ENCODE results near the gene MMAA.
A peak's percentile ranks its signal among the peaks of the same experiment; 100 is the strongest.
"Not testable (repeated sequence)": the region's sequence is repeated elsewhere in the genome, so short reads cannot be mapped to it uniquely, and the experiment has no call there.

MMAA gene

DNA sequence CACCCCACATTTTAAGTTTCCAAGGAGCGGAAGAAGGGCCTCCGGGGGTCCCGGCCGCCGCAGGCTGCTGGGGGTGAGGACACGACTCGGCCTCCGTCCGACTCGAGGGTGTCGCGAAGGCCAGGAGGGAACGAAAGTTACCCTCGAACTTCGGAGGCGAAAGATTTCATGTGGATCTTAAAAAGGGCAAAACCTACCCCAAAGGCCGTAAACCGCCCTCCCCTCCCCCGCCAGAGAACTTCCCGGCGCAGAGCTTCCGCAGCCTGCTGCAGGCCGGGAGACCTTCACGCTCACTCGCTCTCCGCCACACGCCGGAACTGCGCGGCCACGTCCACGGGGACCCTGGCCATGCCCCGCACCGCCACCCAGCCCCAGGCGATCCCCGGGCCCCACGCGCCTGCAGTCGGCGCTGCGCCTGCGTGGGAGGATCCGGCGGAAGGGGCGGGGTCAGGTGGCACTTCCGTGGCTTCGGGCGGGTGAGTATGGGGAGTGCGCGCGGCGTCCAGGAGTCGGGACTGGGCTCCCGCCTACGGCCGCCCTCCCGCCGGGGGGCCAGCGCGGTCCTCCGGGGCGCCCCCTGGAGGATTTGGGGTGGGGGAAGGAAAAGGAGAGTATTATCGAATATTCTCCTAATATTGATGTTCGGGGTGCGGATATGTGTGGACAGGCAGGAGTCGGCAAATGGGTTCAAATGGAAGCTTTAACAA, at the start of gene MMAA:
MMAA (plus strand) TSS at position 454 of the 707 bp plus-strand sequence. CDS start 19,755 bp downstream, outside the sequence.
- DNase-seq (ENCODE audit: low spot score), result peak; percentile 95

DNA sequence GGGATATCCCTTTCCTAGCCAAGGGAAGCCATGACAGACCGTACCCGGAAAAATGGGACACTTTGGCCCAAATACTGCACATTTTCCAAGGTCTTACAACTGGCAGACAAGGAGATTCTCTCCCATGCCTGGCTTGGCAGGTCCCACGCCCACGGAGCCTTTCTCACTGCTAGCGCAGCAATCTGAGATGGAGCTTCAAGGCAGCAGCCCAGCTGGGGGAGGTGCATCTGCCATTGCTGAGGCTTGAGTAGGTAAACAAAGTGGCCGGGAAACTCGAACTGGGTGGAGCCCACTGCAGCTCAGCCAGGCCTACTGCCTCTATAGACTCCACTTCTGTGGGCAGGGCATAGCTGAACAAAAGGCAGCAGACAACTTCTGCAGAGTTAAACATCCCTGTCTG, 44.6 kb upstream of the MMAA start:
- not testable (repeated sequence) for DNase-seq (ENCODE audit: low spot score)

DNA sequence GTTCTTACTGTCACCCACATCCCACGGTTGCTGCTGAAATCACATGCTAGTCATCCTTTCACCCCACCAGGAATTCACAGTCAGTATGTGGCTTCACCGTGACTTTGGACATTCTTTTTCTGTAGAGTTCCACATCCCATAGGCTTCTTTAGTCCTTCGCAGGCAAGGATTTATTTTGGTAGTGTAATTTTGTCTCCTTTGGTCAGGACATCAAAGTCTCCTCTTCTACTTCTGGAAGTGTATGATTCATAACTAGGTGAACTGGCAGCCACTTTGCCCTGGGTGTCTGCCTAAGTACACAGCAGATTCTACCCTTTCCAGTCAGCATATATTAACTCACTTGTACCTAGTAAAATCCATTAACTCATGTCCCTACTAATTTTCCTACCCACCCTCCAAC, 38.3 kb upstream of the MMAA start:
- no peak for DNase-seq (ENCODE audit: low spot score)

DNA sequence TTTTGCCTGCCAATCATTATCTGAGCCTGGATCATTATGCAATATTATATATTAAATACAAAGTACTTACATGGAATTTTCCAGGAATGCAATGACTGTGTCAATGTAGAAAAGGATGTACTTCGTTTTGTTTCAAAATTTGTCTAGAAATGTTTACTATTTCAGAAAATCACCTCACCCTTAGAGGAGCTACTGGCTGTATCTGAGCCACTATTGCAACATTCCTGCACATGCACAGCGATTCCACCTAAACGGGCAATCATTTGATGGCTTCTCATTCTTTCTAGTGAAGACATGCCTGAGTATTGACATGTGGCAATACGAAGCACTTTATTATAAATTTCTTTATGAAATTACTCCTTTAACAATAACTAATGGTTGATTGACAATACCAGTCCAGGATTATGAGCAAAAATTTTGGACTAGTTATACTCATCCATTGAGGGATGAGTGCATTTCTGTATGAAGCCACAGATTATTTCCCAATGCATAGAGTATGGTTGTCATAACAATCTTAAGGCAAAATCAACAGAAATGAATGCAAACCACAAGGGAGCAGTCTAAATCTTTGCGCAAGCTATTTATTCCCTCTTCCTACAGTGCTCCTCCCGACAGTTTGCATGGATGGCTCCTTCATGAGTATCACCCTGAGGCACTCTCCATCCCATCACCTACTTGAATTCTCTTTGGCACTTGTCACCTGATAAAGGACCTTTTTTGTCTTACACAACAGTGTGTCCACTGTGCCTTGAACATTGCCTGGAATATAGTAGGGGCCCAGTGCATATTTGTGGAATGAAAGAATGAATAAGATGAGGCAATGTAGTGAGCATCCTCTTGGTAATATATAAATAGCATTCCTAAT, 35.8 kb upstream of the MMAA start:
- no peak for DNase-seq (ENCODE audit: low spot score)

DNA sequence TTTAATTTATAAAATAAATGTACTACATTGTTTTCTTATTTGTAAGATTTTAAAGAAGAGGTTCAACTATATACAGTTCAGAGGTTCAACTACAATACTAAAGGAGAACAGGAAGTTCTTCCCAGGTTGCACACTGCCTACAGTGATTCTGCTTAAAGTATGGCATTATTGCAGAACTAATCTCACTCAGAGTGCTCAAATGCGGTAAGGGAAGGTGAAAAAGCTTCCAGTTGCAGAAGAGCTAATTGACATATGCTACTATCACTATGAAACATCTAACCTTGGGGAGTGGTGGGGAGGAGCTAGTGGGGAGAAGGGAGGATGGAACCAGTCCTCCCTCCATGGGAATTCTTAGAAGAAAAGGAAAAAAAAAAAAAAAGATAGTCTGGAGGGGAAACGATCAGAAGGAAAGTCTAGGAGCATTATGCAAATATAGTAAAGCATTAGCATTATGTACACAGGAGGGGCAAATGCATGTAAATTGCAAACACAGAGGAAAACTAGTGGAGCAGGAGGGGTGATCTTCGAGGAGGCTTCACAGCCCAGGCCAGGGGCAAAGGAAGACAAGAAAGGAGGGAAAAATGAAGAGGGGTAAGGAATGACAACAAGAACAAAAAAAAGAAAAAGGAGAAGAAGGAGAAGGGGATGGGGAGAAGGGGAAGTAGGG, 32.0 kb upstream of the MMAA start:
- no peak for DNase-seq (ENCODE audit: low spot score)

DNA sequence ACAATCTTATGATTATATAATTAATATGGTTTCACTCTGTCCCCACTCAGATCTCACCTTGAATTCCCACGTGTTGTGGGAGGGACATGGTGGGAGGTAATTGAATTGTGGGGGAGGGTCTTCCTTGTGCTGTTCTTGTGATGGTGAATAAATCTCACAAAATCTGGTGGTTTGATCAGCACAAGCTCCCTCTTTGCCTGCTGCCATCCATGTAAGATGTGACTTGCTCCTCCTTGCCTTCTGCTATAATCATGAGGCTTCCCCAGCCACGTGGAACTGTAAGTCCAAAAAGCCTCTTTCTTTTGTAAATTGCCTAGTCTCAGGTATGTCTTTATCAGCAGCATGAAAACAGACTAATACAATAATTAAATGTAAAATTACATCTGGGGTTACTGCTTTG, 29.8 kb upstream of the MMAA start:
- DNase-seq (ENCODE audit: low spot score), result not testable (repeated sequence)

DNA sequence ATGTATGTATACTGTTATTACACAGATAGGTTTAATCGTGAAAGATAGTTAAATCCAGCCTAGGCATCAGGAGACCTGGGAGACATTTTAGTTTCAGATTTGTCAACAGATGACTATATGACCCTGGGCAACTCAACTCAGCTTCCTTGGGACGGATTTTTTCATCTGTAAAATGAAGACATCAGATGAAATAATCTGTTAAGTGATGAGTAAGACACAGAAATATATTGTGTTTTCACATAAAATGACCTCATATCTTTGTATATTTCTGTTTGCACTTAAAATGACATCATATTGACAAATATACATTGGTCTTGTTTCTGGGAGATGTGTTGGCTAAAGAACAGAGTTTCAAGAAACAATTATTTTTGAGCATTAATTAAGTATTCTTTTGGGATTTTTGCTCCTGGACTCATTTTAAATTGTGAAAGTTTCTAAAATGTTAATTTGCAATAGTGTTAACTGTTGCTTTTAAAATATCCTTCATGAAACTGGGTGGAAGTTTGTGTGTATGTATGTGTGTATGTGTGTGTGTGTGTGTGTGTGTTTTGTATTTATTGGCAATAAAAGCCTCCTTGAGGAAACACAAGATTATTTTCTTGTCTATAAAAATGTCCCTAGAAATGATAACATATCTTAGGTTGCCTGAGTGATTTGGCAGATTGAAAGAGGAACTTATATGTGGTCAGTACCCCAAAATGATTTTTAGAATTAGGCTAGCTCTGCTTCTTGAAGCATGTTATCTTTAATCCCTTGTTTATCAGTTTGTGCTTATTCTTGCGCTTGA, 29.1 kb upstream of the MMAA start:
- DNase-seq (ENCODE audit: low spot score), result no peak

DNA sequence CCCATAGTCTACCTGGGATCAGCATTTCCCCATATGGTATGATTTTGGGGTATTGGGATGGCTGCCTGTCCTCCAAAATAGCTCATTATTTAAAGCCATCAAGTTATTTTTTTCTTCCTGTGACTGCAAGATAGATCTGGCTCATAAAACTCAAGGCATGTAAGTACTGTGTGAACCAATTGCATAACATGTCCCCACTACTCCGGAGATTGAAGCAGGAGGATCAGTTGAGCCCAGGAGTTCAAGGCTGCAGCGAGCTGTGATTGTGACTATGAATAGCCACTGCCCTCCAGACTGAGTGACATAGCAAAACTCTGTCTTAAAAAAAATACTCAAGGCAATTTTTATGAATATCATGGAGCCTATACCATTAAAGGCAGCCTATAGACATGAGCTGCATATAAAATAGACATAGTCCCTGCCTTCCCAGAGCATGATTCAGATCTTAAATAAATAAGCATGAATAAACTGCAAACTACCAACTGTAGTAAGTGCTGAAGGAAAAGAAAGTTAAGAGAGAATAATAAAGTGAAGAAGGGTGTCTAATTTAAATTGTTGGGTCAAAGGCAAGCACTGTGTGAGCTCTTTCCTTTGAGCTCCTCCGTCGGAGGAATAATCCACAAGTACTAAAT, 16.9 kb upstream of the MMAA start:
- DNase-seq (ENCODE audit: low spot score), result no peak

DNA sequence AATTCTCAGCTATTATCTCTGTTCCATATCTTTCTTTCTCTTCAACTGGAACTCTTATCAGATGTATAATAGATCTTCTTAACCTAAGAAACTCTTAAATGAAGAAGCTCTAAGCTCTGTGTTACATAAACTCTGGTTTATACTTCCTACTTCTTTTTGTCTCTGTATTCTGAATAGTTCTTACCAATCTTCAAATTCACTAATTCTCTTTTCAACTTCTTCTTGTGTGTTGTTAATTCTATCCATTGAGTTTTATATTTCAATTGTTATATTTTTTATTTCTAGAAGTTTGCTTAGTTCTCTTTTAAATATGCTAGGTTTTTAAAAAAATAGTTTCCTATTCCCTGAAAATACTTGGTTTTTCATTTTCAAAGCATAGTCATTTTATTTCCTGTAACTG, 13.2 kb upstream of the MMAA start:
- no peak for DNase-seq (ENCODE audit: low spot score)

DNA sequence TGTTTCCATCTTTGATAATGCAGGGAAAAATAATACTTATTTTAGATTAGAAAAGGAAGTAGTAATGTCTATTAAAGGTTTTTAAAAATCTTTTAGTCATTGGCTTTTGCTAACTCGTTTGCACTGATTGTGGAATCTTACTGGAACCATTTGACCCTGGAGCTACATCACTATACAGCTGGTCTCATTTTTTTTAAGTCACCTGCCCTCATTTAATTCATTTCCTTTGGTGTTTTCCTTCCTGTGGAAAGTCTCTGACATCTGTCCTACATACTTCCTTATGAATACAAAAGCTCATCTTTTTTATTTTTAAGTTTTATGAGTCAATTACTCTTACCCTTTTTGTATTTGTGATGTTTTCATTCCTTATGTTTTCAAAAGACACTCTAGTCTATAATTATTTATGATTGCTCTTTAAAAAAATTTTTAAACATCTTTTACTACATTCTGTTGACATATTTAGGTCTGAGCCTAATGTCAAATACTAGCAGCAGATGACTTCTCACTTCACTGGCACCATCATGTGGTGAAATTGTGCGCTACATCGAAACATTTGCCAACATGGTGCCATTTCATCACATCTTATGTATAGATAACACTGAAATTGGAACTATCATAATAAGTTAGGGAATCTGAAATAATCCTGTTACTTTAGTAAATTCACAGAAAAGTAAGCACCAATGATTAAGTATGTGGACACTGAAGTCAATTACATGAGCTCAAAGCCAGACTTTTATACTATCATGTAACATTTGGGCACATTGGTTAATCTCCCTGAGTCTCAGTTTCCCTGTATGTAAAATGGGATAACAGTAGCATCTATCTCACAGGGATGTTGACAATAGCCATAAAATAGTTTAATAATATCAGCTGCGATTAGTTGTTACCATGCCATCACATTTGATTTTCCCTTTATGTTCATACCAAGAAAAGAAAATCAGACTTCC, 9.4 kb upstream of the MMAA start:
- peak; percentile 81 for DNase-seq (ENCODE audit: low spot score)

DNA sequence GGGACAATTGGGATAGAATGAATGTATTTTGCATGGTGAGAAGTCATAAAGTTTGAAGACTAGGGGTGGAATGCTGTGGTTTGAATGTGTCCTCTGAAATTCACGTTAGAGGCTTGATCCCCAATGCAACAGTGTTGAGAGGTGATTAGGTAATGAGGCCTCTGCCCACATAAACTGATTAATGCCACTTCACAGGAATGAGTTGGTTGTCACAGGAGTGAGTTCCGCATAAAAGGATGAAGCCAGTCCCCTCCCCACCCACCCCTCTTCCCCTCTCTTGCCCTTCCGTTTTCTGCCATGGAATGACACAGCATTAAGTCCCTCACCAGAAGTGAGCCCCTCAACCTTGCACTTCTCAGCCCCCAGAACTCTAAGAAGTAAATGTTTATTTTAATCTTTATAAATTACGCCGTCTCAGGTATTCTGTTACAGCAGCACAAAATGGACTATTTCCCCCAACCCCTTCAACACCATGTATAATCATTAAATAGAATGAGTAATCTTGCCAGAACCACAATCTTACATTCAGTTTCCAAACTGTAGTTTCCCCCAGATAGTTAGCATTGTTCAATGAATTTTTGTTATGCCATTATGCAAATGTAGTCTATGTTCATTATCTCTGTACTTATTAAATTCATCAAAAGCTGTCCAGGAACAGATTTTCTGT, 5.5 kb upstream of the MMAA start:
- no peak for DNase-seq (ENCODE audit: low spot score)

DNA sequence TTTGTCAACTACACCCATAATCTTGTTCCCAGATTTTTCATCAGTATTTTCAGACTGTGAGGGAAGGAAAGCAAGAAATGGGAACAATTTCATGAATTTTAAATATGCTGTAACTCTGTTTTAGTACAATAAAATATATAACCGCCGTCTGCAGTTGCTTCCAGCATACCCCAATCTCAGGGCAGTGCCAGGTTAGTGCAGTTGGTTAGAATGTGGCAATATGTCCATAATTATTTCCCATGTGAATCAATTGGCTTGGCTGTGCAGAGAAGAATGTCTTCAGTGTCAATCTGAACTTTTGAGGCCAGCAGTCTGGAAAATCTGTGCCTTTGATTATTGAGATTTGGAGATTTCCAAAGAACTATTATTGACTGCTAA, 5.0 kb upstream of the MMAA start:
- DNase-seq (ENCODE audit: low spot score), result no peak

DNA sequence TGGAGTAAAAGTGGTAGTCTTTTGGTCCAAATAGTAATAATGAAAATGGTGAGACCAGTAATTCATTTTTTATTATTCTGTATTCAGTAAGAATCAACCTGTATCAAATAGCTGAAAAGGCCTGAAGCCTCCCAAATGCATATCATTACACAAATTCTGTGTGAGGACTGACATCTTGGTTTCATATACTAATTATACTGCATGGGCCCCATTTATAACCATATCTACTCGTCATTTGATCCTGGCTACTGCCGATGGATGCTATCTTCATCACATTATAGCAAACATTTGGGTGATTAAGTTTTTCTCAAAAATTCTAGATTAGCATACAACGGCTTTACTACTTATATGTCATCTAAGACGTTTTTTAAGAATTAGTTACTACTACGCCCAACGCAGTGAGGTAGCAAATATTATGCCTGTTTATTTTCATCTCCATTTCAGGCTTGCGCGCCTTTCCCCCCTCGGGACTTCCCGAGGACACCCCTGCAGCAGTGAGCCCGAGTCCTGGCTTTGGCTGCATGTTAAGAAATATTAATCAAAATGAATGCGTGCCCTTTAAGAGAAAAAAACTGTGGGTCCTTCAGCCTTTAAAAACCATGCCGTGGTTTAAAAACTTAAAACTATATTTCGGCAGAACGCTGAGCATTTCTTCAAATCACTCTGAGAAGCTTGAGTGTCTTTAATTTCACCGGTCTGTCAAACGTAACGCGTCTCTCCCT, 814 bp upstream of the MMAA start:
- DNase-seq (ENCODE audit: low spot score), result no peak

DNA sequence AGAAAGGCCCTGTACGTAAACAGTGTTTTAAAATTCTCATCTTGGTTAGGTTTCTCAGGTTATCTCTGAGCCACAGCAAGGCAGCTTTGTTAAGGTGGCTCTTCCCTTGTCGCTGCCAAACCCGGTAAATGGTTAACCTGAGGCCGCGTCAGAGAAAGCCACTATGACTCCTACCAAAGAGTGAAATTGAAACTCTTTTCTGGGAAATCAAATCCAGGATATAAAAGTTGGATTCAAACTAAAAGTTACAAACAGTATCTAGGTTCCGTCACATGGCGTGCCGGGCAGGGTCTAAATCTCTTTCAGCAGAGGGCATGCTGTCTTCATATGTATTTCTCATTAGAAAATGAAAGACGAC, 433 bp downstream of the MMAA start:
- peak; percentile 46 for DNase-seq (ENCODE audit: low spot score)

DNA sequence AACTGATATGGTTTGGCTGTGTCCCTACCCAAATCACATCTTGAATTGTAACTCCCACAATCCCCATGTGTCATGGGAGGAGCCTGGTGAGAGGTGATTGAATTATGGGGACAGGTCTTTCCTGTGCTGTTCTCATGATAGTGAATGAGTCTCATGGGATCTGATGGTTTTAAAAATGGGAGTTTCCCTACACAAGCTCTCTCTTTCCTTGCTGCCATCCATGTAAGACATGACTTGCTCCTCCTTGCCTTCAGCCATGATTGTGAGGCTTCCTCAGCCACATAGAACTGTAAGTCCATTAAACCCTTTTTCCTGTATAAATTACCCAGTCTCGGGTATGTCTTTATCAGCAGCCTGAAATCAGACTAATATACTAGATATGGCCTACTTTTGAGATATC, 2.9 kb downstream of the MMAA start:
- not testable (repeated sequence) for DNase-seq (ENCODE audit: low spot score)

DNA sequence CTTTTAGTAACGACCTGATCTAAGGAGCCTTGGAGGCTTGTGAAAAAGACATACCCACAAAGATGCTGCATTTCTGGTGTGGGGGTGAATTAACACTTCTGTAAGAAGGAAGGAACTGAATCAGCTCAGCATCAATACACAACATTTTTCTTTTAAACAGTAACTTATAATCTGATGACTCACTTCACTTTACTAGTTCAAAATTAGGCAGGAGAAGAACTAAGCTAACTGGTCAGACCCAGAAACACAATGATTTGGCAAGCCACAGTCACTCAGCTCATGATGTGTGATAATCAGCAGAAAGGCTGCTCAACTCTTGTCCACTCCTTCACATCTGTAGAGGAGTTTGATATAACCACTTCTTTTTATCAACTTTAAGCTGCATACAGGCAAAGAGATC, 4.6 kb downstream of the MMAA start:
- DNase-seq (ENCODE audit: low spot score), result no peak

DNA sequence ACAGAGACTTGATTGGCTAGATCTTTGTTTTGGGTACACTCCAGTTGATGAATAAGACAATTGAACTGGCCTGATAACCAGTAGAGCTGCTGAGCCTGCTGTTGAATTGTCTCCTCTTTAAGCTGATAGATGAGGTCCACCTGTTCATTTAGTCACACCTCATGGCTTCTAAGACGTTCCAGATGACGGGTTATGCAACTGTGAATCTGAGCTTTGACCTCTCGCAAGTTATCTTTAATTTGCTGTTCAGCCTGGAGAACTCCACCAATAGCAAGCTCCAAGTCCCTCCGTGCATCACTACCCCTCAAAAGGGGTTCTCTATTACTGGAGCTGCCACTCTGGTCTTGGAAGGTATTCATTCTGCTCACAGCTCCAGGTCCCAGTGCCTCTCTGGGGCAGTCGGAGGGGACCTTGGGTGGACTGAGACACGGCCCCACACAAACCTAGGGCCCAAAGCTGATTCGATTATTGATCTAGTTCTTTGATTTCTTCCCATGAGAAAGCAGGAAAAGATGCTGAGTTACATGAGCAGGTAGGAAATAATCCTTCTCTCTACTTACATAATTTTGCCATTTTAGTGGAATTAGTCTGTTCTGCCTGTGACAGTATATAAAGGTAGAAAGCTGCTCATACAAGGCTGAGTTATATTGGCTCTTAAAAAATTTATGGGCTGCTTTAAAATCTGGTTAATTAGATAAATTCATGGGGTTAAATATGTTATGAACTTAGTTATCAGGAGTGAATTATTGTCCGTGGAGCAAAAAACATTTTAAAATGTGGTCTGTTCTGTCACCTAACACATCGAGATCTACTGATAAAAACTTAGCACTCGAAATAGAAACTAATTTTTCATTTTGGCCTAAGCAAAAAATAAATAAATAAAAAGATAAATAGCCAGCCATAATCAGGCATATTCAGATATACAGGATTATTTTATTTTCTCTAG, 6.8 kb downstream of the MMAA start:
- DNase-seq (ENCODE audit: low spot score), result no peak

DNA sequence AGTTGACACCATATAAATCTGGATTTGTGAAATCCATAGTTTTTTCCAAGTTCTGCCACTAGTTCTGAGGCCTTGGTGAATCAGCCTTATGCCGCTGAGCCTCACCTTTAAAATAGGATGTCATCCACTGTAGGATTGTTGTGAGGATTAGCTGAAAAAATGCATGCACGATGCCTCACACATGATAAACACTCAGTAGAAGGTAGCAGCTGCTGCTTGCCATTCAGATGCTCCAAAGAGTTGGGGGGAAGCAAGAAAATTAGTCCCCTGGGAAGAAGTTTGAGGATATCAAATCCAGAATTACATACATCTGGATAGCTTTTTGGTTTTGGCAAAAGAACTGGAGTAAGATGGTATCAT, 7.4 kb downstream of the MMAA start:
- no peak for DNase-seq (ENCODE audit: low spot score)

Measured in Ammon's horn (tissue), 1 donor.